BJ (cell line): ENCODE measurements around the gene OGDHL. TPM values are rescaled to one million over a fixed set of nuclear protein-coding genes. Genes with fewer than 3 reads are reported as not detected.
"Not testable (repeated sequence)": the region's sequence is repeated elsewhere in the genome, so short reads cannot be mapped to it uniquely, and the experiment has no call there.

ENCODE experiments used
- CTCF ChIA-PET: fragments of 350-600 bp; formaldehyde crosslinking; extraction: SDS; loops from one replicate; lab custom pipeline; 2021; ENCODE audit warnings: antibody characterized with exemption, inconsistent platforms; lab: Yijun Ruan, JAX
- POLR2A ChIA-PET: fragments of 300-600 bp; sonication (Branson Sonifier 250); formaldehyde crosslinking; extraction: SDS; loops from one replicate; lab custom pipeline; 2021; ENCODE audit warnings: antibody characterized with exemption; lab: Charles Lee
- DNase-seq: peaks from one replicate; pipeline ENCODE4 v3.0.0-alpha.2; 2011; ENCODE audit warnings: low read depth
- H3K27me3 ChIP-seq: 2 replicates; pipeline ENCODE4 v1.6.0; 2011; ENCODE audit warnings: low read length; ENCODE audit not compliant: control insufficient read depth, insufficient read depth
- H3K36me3 ChIP-seq: 2 replicates; pipeline ENCODE4 v1.5.1; 2011; ENCODE audit warnings: low read length; ENCODE audit not compliant: control insufficient read depth, insufficient read depth
- H3K4me3 ChIP-seq: 2 replicates; pipeline ENCODE4 v1.5.1; 2011; ENCODE audit warnings: low read depth, mild to moderate bottlenecking, control low read depth, low read length
- polyA plus RNA-seq: library from polyadenylated mRNA; depleted of rRNA; stranded (reverse); fragments of >200 nt; gene quantifications from 2 replicates; pipeline ENCODE4 v1.2.3, GENCODE V29; 2011
- TF ChIP-seq, protein P1 (sequence below): IDR thresholded peaks from 2 replicates; pipeline ENCODE4 v1.5.1; 2011; ENCODE audit warnings: low read depth, mild to moderate bottlenecking, control low read depth, inconsistent platforms, low read length, moderate library complexity; ENCODE audit not compliant: insufficient read depth

Gene OGDHL
- polyA plus RNA-seq, 1 experiment, result 0.16 TPM

DNA sequence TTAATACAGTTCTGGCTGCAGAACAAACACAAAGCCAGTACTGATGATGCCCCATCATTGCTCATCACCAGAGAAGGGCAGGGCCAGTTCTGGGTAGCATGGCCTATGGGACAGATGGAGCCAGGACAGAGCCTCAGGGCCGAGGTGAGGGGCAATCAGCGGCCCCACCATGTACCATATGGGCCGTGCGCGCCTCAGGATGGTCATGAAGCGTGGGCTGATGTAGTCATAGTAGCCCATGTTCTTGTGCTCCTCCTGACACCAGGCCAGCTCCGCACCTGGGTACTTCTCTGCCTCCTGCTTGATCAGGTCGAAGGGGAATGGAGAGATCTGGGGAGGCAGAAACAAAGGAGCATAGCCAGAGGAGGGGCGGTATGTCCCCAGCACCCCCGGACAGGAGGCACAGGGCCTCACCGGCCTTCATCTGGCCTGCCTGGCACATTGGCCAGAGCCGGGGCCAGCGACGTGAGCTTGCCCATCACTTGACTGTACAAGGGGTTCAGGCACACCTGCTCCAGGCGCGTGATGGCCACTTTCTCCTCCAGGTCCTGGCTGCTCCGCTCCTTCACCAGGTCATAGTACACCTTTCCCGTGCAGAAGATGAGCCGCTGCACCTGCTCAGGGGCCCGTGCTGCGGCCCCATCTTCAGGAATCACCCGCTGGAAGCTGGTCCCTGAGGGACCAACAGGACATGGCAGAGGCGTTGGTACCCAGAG lies 26.1 kb downstream of the OGDHL start:
- POLR2A ChIA-PET, result no interaction called here
- H3K4me3 ChIP-seq, result no peak overlapping the region
- no peak for DNase-seq
- no peaks in the 10 kb centered on the region; the same call in none of the 2 replicates for H3K27me3 ChIP-seq
- H3K36me3 ChIP-seq, result no peaks in the 10 kb centered on the region
- CTCF ChIA-PET, result no interaction called here
- TF ChIP-seq, protein P1, sequence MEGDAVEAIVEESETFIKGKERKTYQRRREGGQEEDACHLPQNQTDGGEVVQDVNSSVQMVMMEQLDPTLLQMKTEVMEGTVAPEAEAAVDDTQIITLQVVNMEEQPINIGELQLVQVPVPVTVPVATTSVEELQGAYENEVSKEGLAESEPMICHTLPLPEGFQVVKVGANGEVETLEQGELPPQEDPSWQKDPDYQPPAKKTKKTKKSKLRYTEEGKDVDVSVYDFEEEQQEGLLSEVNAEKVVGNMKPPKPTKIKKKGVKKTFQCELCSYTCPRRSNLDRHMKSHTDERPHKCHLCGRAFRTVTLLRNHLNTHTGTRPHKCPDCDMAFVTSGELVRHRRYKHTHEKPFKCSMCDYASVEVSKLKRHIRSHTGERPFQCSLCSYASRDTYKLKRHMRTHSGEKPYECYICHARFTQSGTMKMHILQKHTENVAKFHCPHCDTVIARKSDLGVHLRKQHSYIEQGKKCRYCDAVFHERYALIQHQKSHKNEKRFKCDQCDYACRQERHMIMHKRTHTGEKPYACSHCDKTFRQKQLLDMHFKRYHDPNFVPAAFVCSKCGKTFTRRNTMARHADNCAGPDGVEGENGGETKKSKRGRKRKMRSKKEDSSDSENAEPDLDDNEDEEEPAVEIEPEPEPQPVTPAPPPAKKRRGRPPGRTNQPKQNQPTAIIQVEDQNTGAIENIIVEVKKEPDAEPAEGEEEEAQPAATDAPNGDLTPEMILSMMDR, result no peak

DNA sequence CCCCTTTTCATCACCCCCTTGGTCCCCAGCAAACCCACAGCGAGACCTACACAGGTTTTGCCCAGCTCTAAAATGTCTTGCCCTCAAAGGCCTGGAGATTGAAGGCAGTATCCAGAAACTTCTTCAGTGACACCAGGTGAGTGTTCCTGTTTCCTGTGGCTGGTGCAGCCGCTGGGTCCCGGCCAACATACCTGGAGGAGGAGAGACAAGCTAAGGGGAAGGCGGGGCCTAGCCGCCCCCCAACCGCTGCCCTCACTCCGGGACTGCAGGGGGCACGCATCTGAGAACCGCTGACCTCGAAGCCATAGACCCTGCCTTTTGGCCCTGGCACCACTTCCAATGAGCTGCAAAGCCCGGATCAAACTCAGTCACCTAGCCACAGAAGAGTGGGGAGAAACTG lies 27.0 kb downstream of the OGDHL start:
- CTCF ChIA-PET, result interaction anchor here (1.3 kb wide), 1 partner anchor 15 kb away, joined by 4 read pairs; no protein-coding TSS in a partner anchor
- no peaks in the 10 kb centered on the region for H3K36me3 ChIP-seq
- TF ChIP-seq, protein P1, result no peak
- POLR2A ChIA-PET, result no interaction called here
- H3K27me3 ChIP-seq, result no peaks in the 10 kb centered on the region; the same call in none of the 2 replicates
- H3K4me3 ChIP-seq, result no peak overlapping the region
- no peak for DNase-seq

DNA sequence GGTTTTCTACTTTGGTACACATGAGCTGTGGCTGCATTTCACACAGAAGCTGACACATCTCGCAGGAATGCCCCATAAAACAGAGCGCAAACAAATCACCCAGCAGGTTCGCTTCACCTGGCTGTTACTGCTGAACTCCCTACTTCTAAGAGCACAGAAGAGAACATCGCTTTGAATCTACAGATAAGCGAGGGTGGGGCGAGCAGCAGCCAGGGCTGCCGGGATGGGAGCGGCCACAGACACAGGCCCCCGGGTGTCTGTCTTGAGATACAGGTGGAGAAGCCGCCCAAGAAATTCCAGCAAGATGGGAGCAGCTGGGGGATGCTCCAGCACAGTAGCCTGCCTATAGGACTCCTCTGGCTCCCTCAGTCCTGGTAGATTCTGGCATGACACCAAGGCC lies 27.4 kb downstream of the OGDHL start:
- CTCF ChIA-PET, result interaction anchor here (1.3 kb wide), 1 partner anchor 15 kb away, joined by 4 read pairs; no protein-coding TSS in a partner anchor
- TF ChIP-seq, protein P1, result no peak
- POLR2A ChIA-PET, result no interaction called here
- no peaks in the 10 kb centered on the region; the same call in none of the 2 replicates for H3K27me3 ChIP-seq
- no peaks in the 10 kb centered on the region for H3K36me3 ChIP-seq
- no peak overlapping the region for H3K4me3 ChIP-seq
- no peak for DNase-seq

DNA sequence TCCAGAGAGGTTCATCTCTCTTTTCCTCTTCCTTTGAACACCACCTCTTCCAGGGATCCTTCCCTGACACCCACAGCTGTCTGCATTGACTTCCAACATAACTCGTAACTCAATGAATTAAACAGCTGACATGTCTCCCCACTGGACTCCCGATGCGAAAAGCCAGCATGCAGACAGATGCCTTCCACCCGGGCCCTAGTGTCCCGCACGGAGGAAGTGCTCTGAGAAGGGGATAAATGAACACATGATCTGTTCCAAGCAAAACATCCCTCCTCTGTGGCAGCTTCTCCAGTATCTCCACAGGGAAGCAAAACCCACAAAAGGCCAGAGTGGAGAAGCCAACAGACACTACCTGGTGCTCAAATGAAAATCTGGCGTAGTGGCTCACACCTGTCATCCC lies 28.3 kb downstream of the OGDHL start:
- Histone ChIP-seq H3K4me3 (no peak overlapping the region), H3K27me3 (no peaks in the 10 kb centered on the region; the same call in none of the 2 replicates), H3K36me3 (no peaks in the 10 kb centered on the region)
- POLR2A ChIA-PET, result no interaction called here
- DNase-seq, result no peak
- CTCF ChIA-PET, result interaction anchor here (1.3 kb wide), 1 partner anchor 16 kb away, joined by 4 read pairs; no protein-coding TSS in a partner anchor
- TF ChIP-seq, protein P1, result no peak

DNA sequence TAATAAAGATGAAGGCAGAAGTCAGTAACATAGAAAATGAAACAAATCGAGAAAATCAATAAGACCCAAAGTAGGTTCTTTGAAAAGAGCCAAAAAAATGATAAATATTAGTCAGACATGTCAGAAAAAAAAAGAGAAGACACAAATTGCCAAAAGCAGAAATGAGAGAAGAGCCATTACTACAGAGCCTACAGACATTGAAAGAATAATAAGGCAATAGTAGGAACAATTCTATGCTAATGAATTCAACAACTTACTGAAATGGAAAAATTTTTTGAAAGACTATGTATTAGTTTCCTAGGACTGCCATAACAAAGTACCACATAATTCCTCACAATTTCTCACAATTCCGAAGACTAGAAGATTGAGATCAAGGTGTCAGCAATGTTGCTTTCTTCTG lies 35.5 kb downstream of the OGDHL start:
- DNase-seq, result no peak
- ChIA-PET CTCF (no interaction called here), POLR2A (no interaction called here)
- TF ChIP-seq, protein P1, result no peak
- Histone ChIP-seq H3K4me3 (no peak overlapping the region), H3K27me3 (no peaks in the 10 kb centered on the region; the same call in 1 of the 2 replicates), H3K36me3 (no peaks in the 10 kb centered on the region)

DNA sequence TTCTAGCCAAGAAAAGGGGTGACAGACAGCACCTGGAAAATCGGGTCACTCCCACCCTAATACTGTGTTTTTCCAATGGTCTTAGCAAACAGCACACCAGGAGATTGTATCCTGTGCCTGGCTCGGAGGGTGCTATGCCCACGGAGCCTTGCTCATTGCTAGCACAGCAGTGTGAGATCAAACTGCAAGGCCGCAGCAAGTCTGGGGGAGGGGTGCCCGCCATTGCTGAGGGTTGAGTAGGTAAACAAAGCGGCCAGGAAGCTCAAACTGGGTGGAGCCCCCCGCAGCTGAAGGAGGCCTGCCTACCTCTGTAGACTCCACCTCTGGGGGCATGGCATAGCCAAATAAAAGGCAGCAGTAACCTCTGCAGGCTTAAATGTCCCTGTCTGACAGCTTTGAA lies 47.0 kb downstream of the OGDHL start:
- H3K36me3 ChIP-seq, H3K4me3 ChIP-seq, DNase-seq, H3K27me3 ChIP-seq, CTCF ChIA-PET, POLR2A ChIA-PET: not testable (repeated sequence)
